ENCODE results near the gene INPP5J. TPM values are rescaled to one million over a fixed set of nuclear protein-coding genes. Genes with fewer than 3 reads are reported as not detected.
"Not testable (repeated sequence)": the region's sequence is repeated elsewhere in the genome, so short reads cannot be mapped to it uniquely, and the experiment has no call there.

INPP5J gene
- total and polyA plus RNA-seq, 8 donors: 2.1 to 4.1 (median 2.9) TPM

- H3K4me1 ChIP-seq: peaks cover 0 to 18% of the 10 kb centered on the region in 2 donors
- peaks cover 0 to 31% of the 10 kb centered on the region in 2 donors for H3K36me3 ChIP-seq
- no peaks in the 10 kb centered on the region for H3K27me3 ChIP-seq
- H3K27ac ChIP-seq: no peak overlapping the region
- no peak for TF ChIP-seq CTCF (IDR thresholded peaks at IDR 0.05)
- ATAC-seq: no peak
- DNase-seq: no peak
- no peaks in the 10 kb centered on the region for H3K9me3 ChIP-seq
- intact Hi-C loops (cut with DNase I): no loop called here
- H3K4me3 ChIP-seq: peak overlapping the region in 1 of 2 donors; percentile 55
Measured at GRCh38 chr22:31105282-31105929, 17.4 kb upstream of the INPP5J start.

- intact Hi-C loops (cut with DNase I): no loop called here
- DNase-seq (peak in 1 of 4 donors; percentile 32), ATAC-seq (no peak)
- no peaks in the 10 kb centered on the region for H3K27me3 ChIP-seq
- no peaks in the 10 kb centered on the region for H3K9me3 ChIP-seq
- peak overlapping the region; percentile 55 to 67 for H3K4me3 ChIP-seq
- TF ChIP-seq CTCF (IDR thresholded peaks at IDR 0.05): no peak
- H3K27ac ChIP-seq: peak overlapping the region; percentile 83 to 89
- peaks cover 0 to 18% of the 10 kb centered on the region in 2 donors for H3K4me1 ChIP-seq
- H3K36me3 ChIP-seq: peaks cover 0 to 24% of the 10 kb centered on the region in 2 donors
Measured at GRCh38 chr22:31106001-31106571, 16.7 kb upstream of the INPP5J start.

- ATAC-seq (peak; percentile 4), DNase-seq (no peak)
- peaks cover 0 to 18% of the 10 kb centered on the region in 2 donors for H3K4me1 ChIP-seq
- H3K27ac ChIP-seq: peak overlapping the region; percentile 83 to 89
- H3K36me3 ChIP-seq: peaks cover 0 to 20% of the 10 kb centered on the region in 2 donors
- H3K27me3 ChIP-seq: no peaks in the 10 kb centered on the region
- intact Hi-C loops (cut with DNase I): no loop called here
- H3K9me3 ChIP-seq: no peaks in the 10 kb centered on the region
- H3K4me3 ChIP-seq: peak overlapping the region; percentile 55 to 67
- TF ChIP-seq CTCF (IDR thresholded peaks at IDR 0.05): no peak
Measured at GRCh38 chr22:31106731-31107177, 16.0 kb upstream of the INPP5J start.

GRCh38 chr22:31107178-31107893 lies 15.4 kb upstream of the INPP5J start, which contains the start of gene SELENOM:
SELENOM (minus strand) TSS chr22:31107568; CDS start chr22:31107505, 63 bp downstream.
- Histone ChIP-seq H3K4me3 (peak within 1 kb of the TSS; percentile 55 to 67), H3K27me3 (no peaks in the 10 kb centered on the region), H3K9me3 (no peaks in the 10 kb centered on the region), H3K4me1 (peaks cover 0 to 18% of the 10 kb centered on the region in 2 donors), H3K27ac (peak within 1 kb of the TSS; percentile 83 to 89), H3K36me3 (peaks cover 0 to 15% of the 10 kb centered on the region in 2 donors)
- ATAC-seq (peak; percentile 96), DNase-seq (peak; percentile 90 to 99 (median 97))
- peak; percentile 84 to 93 for TF ChIP-seq CTCF (IDR thresholded peaks at IDR 0.05)
- intact Hi-C loops (cut with DNase I): no loop called here

GRCh38 chr22:31107894-31108218 lies 14.9 kb upstream of the INPP5J start:
- intact Hi-C loops (cut with DNase I): no loop called here
- H3K4me3 ChIP-seq: peak overlapping the region; percentile 12 to 55
- TF ChIP-seq CTCF (IDR thresholded peaks at IDR 0.05): no peak
- no peaks in the 10 kb centered on the region for H3K27me3 ChIP-seq
- DNase-seq (no peak), ATAC-seq (peak; percentile 4)
- H3K9me3 ChIP-seq: no peaks in the 10 kb centered on the region
- H3K27ac ChIP-seq: peak overlapping the region; percentile 51 to 83
- H3K4me1 ChIP-seq: peaks cover 0 to 18% of the 10 kb centered on the region in 2 donors
- H3K36me3 ChIP-seq: peaks cover 0 to 15% of the 10 kb centered on the region in 2 donors

GRCh38 chr22:31112547-31113091 lies 10.1 kb upstream of the INPP5J start:
- H3K4me3 ChIP-seq; H3K27ac ChIP-seq; H3K4me1 ChIP-seq; DNase-seq; H3K9me3 ChIP-seq; ATAC-seq; intact Hi-C loops (cut with DNase I); H3K27me3 ChIP-seq; H3K36me3 ChIP-seq: not testable (repeated sequence)

Measured in left lung (tissue), 10 donors.